Prostate gland (tissue), 2 donors: ENCODE results near the gene NPHS2.

Experiments
- CTCF ChIP-seq, 4 experiments: fragments of 200-600 bp in 2 of 4; fragments of 450-650 bp in 2 of 4; sonication (generic) in 2 of 4; IDR thresholded peaks; 1 replicate in 3 of 4; 2 replicates in 1 of 4; pipeline ENCODE4 v1.5.1; 2016 to 2019; ENCODE audit warnings: antibody characterized with exemption in 4 of 4, mild to moderate bottlenecking in 2 of 4, moderate library complexity in 2 of 4
- POLR2A ChIP-seq: fragments of 450-650 bp; IDR thresholded peaks from one replicate; pipeline ENCODE4 v1.6.1; 2016; ENCODE audit warnings: antibody characterized with exemption, mild to moderate bottlenecking

- no peak for TF ChIP-seq POLR2A
- no peak for TF ChIP-seq CTCF (IDR thresholded peaks at IDR 0.05)
Observed at GRCh38 chr1:179590671-179591070, 14.9 kb upstream of the NPHS2 start.
